CD14-positive monocyte (primary cell): ENCODE results near the gene PRDM1. TPM values are rescaled to one million over a fixed set of nuclear protein-coding genes. Genes with fewer than 3 reads are reported as not detected.

Experiments
- DNase-seq, 3 donors: peaks; one replicate each; pipeline ENCODE4 v3.0.0-alpha.2; 2011 to 2022
- H2AFZ ChIP-seq: 2 replicates; pipeline ENCODE4 v1.6.0; 2012; ENCODE audit warnings: mild to moderate bottlenecking, low read depth, low read length, inconsistent platforms; ENCODE audit not compliant: insufficient read depth, poor library complexity, severe bottlenecking
- H3K27ac ChIP-seq, 2 donors: 1 replicate in 1 of 2; 2 replicates in 1 of 2; pipeline ENCODE4 v1.5.1; 2012 to 2013; ENCODE audit warnings: low read length in 2 of 2, control low read depth in 1 of 2, inconsistent platforms in 1 of 2, low read depth in 1 of 2, mild to moderate bottlenecking in 1 of 2
- H3K27me3 ChIP-seq, 2 donors: one replicate each; pipeline versions ENCODE4 v1.6.0 to v1.6.1; 2011 to 2013; ENCODE audit warnings: low read length in 2 of 2; ENCODE audit not compliant: control insufficient read depth in 2 of 2, insufficient read depth in 2 of 2
- H3K36me3 ChIP-seq, 2 donors: replicated peaks in 1 of 2; 1 replicate in 1 of 2; 2 replicates in 1 of 2; pipeline versions ENCODE4 v1.5.1 to v1.6.1; 2012 to 2013; ENCODE audit warnings: low read length in 2 of 2, control low read depth in 1 of 2, inconsistent platforms in 1 of 2, mild to moderate bottlenecking in 1 of 2; ENCODE audit not compliant: insufficient read depth in 2 of 2, control insufficient read depth in 1 of 2
- H3K4me1 ChIP-seq, 2 donors: 1 replicate in 1 of 2; 2 replicates in 1 of 2; pipeline versions ENCODE4 v1.5.1 to v1.6.1; 2012 to 2013; ENCODE audit warnings: low read length in 2 of 2, control low read depth in 1 of 2, inconsistent platforms in 1 of 2, mild to moderate bottlenecking in 1 of 2, moderate library complexity in 1 of 2; ENCODE audit not compliant: insufficient read depth in 2 of 2, control insufficient read depth in 1 of 2
- H3K4me2 ChIP-seq: replicated peaks from 2 replicates; pipeline ENCODE3; 2012; ENCODE audit warnings: low read length, moderate library complexity, mild to moderate bottlenecking; ENCODE audit not compliant: poor library complexity, severe bottlenecking; ENCODE audit errors: extremely low read depth
- H3K4me3 ChIP-seq, 3 experiments: fragments of 200-600 bp in 1 of 3; sonication (generic) in 1 of 3; replicated peaks in 1 of 3; 1 replicate in 2 of 3; 2 replicates in 1 of 3; pipeline ENCODE4 v1.5.1; 2011 to 2013; ENCODE audit warnings: low read length in 3 of 3, mild to moderate bottlenecking in 3 of 3, control low read depth in 2 of 3, low read depth in 2 of 3, inconsistent platforms in 1 of 3, moderate library complexity in 1 of 3
- H3K79me2 ChIP-seq: 2 replicates; pipeline ENCODE4 v1.6.0; 2012; ENCODE audit warnings: mild to moderate bottlenecking, control low read depth, inconsistent platforms, low read length, moderate library complexity; ENCODE audit not compliant: insufficient read depth
- H3K9ac ChIP-seq: 2 replicates; pipeline ENCODE4 v1.6.0; 2017; ENCODE audit warnings: low read length, mild to moderate bottlenecking; ENCODE audit not compliant: insufficient read depth, poor library complexity, severe bottlenecking
- H3K9me3 ChIP-seq, 2 donors: replicated peaks in 1 of 2; 1 replicate in 1 of 2; 2 replicates in 1 of 2; pipeline versions ENCODE4 v1.5.1 to v1.6.1; 2012 to 2013; ENCODE audit warnings: low read length in 2 of 2, control low read depth in 1 of 2; ENCODE audit not compliant: control insufficient read depth in 1 of 2, insufficient read depth in 1 of 2
- H4K20me1 ChIP-seq: 2 replicates; pipeline ENCODE4 v1.6.0; 2012; ENCODE audit warnings: mild to moderate bottlenecking, low read length, control low read depth, moderate library complexity; ENCODE audit not compliant: insufficient read depth
- H3K27ac Mint-ChIP-seq, 7 donors: one replicate each; pipeline ENCODE4 v1.8.0; 2020; ENCODE audit warnings: mild to moderate bottlenecking in 7 of 7, mixed read lengths in 7 of 7, moderate library complexity in 6 of 7, inconsistent platforms in 2 of 7
- H3K27me3 Mint-ChIP-seq, 3 donors: one replicate each; pipeline ENCODE4 v1.8.0; 2021 to 2022; ENCODE audit warnings: low read depth in 3 of 3, mild to moderate bottlenecking in 3 of 3, mixed read lengths in 3 of 3, moderate library complexity in 3 of 3, inconsistent platforms in 1 of 3
- H3K36me3 Mint-ChIP-seq, 2 donors: one replicate each; pipeline ENCODE4 v1.8.0; 2020; ENCODE audit warnings: mixed read lengths in 2 of 2, inconsistent platforms in 1 of 2, mild to moderate bottlenecking in 1 of 2
- H3K4me1 Mint-ChIP-seq: one replicate; pipeline ENCODE4 v1.8.0; 2020; ENCODE audit warnings: mild to moderate bottlenecking, mixed read lengths
- H3K4me3 Mint-ChIP-seq, 2 donors: one replicate each; pipeline ENCODE4 v1.8.0; 2020; ENCODE audit warnings: mild to moderate bottlenecking in 2 of 2, mixed read lengths in 2 of 2, moderate library complexity in 1 of 2
- H3K9me3 Mint-ChIP-seq, 7 donors: one replicate each; pipeline ENCODE4 v1.8.0; 2020 to 2022; ENCODE audit warnings: mixed read lengths in 7 of 7, mild to moderate bottlenecking in 6 of 7, moderate library complexity in 6 of 7, inconsistent platforms in 2 of 7
- WGBS: methylation state at CpG from one replicate; pipeline ENCODE4 v1.1.5; 2013; ENCODE audit warnings: missing lambda C conversion rate; ENCODE audit not compliant: insufficient coverage; 5-methylcytosine and 5-hydroxymethylcytosine counted together
- intact Hi-C, 2 donors: fragments of 100-400 bp; cut with micrococcal nuclease; formaldehyde crosslinking; loops; one replicate each; pipeline versions ENCODE4 v1.15.0 to v1.15.1; 2023
- polyA plus RNA-seq, 3 donors: library from polyadenylated mRNA; depleted of rRNA in 1 of 3; unstranded in 2 of 3; stranded (reverse) in 1 of 3; fragments of 300-500 nt in 2 of 3; fragments of >200 nt in 1 of 3; fragmentation: Illumina TruSeq in 2 of 3; gene quantifications; 1 replicate in 2 of 3; 2 replicates in 1 of 3; pipeline ENCODE4 v1.2.3, GENCODE V29; 2012 to 2021
- TF ChIP-seq, protein P1 (sequence below): fragments of 200-600 bp; IDR thresholded peaks from one replicate; pipeline ENCODE4 v1.8.0; 2022; ENCODE audit warnings: antibody characterized with exemption, mild to moderate bottlenecking

The PRDM1 gene
- polyA plus RNA-seq, 3 donors: 1.8 to 14.9 (median 5.2) TPM

DNA sequence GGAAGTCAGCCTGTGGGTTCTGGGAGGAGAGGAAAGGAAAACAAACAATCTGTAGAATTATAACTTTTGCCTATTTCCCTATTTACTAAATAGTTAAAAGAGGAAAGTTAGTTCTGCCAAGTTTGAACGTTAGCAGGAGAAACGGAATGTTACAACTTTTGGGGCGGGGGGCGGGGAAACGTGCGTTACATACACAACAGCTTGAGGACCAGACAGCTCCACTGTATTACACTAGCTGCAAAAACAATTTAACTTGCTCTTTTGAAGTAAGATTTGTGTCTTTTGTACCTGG, 498 bp upstream of the PRDM1 start:
- TF ChIP-seq, protein P1, sequence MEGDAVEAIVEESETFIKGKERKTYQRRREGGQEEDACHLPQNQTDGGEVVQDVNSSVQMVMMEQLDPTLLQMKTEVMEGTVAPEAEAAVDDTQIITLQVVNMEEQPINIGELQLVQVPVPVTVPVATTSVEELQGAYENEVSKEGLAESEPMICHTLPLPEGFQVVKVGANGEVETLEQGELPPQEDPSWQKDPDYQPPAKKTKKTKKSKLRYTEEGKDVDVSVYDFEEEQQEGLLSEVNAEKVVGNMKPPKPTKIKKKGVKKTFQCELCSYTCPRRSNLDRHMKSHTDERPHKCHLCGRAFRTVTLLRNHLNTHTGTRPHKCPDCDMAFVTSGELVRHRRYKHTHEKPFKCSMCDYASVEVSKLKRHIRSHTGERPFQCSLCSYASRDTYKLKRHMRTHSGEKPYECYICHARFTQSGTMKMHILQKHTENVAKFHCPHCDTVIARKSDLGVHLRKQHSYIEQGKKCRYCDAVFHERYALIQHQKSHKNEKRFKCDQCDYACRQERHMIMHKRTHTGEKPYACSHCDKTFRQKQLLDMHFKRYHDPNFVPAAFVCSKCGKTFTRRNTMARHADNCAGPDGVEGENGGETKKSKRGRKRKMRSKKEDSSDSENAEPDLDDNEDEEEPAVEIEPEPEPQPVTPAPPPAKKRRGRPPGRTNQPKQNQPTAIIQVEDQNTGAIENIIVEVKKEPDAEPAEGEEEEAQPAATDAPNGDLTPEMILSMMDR: no peak
- Histone ChIP-seq H3K4me1 (peaks cover 59 to 66% of the 10 kb centered on the region in 2 donors), H3K27me3 (no peaks in the 10 kb centered on the region), H2AFZ (peak overlapping the region; percentile 63), H4K20me1 (no peaks in the 10 kb centered on the region), H3K9ac (no peak overlapping the region), H3K4me2 (peak overlapping the region; percentile 85), H3K36me3 (no peaks in the 10 kb centered on the region), H3K27ac (peak overlapping the region; percentile 53 to 81), H3K79me2 (no peaks in the 10 kb centered on the region), H3K4me3 (peak overlapping the region; percentile 23 to 81 (median 36)), H3K9me3 (no peaks in the 10 kb centered on the region)
- Mint-ChIP-seq H3K27me3 (peaks cover 0 to 3% (median 2%) of the 10 kb centered on the region in 3 donors), H3K36me3 (peaks cover 2 to 8% of the 10 kb centered on the region in 2 donors), H3K4me1 (peaks cover 68% of the 10 kb centered on the region), H3K27ac (peak overlapping the region; percentile 86 to 97 (median 92)), H3K4me3 (peak overlapping the region; percentile 87 to 93), H3K9me3 (no peaks in the 10 kb centered on the region)
- intact Hi-C loops: loop anchor here (5.0 to 10.0 kb wide), 7 partner anchors 91 to 488 kb away; no protein-coding TSS in a partner anchor
- DNase-seq: no peak
- WGBS: no CpG with 5 or more reads among the region's 6 CpGs

DNA sequence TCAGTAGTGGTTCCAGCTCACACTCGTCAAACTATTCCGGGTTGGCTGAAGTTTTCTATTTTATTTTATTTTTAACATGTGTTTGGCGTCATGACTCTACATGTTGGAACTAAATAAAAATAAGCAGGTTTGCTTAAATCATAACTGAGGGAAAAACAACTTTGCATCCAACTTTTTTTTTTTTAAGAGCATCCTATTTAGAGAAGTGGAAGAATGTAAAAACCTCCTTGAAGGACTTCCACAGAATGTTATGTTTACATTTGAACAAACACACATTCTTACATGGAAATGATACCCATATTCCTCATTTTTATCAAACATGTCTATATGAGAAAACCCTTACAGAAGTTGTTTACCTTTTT, 659 bp downstream of the PRDM1 start:
- H3K4me3 ChIP-seq: peak overlapping the region; percentile 36 to 81 (median 46)
- no peaks in the 10 kb centered on the region for H3K27me3 ChIP-seq
- peaks cover 59 to 67% of the 10 kb centered on the region in 2 donors for H3K4me1 ChIP-seq
- Mint-ChIP-seq H3K27me3 (peaks cover 0 to 2% (median under 1%) of the 10 kb centered on the region in 3 donors), H3K36me3 (peaks cover 2 to 8% of the 10 kb centered on the region in 2 donors), H3K4me1 (peaks cover 68% of the 10 kb centered on the region), H3K27ac (peak overlapping the region in 1 of 7 donors; percentile 91), H3K4me3 (peak overlapping the region; percentile 87 to 93), H3K9me3 (no peaks in the 10 kb centered on the region)
- intact Hi-C loops: loop anchor here (5.0 to 10.0 kb wide), 7 partner anchors 92 to 489 kb away; no protein-coding TSS in a partner anchor
- H3K36me3 ChIP-seq: no peaks in the 10 kb centered on the region
- no peaks in the 10 kb centered on the region for H3K9me3 ChIP-seq
- peak overlapping the region; percentile 75 for H3K9ac ChIP-seq
- H3K27ac ChIP-seq: peak overlapping the region in 1 of 2 donors; percentile 81
- H3K4me2 ChIP-seq: peak overlapping the region; percentile 85
- no peaks in the 10 kb centered on the region for H3K79me2 ChIP-seq
- no peaks in the 10 kb centered on the region for H4K20me1 ChIP-seq
- no CpG with 5 or more reads among the region's 3 CpGs for WGBS
- no peak for DNase-seq
- TF ChIP-seq, protein P1: no peak
- no peak overlapping the region for H2AFZ ChIP-seq
